ENCODE data around the gene PARVB.

Gene PARVB

DNA sequence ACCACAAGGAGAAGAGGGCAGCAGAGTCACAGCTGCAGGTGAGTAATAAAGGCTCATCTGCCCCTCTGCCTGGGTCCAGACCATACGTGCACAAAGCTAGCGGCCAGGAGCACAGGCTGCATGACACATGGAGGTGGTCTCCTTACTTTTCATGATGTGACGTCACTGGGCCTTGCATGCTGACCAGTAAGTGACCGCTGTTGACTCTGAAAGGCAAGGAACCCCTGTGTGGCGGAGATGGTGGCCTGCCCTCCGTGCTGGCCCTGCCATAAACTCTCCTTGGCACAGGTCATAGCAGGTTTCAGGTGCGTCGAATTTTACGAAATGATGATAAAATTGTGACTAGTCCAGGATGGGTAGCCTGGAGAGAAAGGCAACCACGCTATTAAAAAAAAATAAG, 149.1 kb downstream of the PARVB start:
- in situ Hi-C loops (cut with MboI; ENCODE audit: low sequenced_read_pairs): no loop called here

DNA sequence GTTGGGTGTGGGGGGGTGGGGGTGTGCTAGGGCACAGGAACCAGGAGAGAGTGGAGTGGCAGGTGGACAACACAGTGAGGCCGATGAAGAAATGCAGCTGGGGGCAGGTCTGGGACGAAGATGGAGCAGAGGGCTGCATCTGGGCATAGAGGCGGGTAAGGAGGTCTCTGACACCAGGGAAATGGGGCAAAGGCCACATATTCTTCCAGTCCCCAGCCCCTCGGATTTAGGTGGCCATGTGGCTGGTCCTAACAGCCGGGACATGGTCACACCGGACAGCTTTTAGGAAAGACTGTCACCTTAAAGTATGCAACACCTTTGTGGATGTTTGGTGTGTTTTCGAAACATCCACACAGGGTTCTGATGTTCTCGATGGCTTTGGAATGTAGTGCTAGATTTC, 151.6 kb downstream of the PARVB start:
- in situ Hi-C loops (cut with MboI; ENCODE audit: low sequenced_read_pairs): no loop called here

DNA sequence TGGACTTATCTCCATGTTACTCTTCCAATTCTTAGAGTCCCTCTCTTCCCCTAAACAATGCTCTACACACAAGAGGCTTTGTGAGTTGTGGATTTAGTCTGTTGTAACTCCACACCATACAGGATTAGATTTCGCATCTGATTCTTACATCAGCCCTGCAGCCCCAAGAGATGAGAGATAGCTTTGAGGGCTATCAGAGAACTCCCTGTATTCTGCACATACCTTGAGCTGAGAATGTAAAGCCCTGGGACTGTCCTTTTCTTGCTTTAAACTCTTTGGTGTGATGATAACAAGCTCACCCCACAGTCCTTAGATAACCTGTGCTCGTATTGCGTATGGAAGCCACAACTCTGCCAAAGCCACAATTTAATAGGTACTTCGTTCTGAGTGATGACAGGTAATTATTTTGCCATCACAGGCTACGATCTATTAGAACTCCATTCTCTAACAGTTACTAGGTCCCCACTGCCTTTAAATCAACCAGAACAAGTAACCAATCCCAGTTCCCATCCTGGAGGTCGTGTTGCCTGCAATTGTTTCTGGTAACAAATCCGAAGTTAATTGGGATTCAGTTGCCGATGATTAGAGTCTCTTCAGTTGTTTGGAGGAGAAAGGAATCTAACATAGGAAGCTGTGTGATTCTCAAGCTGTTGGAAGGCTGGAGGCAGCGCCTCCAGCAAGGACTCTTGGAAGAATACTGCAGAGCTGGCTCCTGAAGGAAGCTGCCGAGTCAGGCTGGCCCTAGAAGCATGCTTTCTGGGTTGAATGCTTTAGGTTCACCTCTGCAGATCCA, 155.3 kb downstream of the PARVB start:
- in situ Hi-C loops (cut with MboI; ENCODE audit: low sequenced_read_pairs): no loop called here

DNA sequence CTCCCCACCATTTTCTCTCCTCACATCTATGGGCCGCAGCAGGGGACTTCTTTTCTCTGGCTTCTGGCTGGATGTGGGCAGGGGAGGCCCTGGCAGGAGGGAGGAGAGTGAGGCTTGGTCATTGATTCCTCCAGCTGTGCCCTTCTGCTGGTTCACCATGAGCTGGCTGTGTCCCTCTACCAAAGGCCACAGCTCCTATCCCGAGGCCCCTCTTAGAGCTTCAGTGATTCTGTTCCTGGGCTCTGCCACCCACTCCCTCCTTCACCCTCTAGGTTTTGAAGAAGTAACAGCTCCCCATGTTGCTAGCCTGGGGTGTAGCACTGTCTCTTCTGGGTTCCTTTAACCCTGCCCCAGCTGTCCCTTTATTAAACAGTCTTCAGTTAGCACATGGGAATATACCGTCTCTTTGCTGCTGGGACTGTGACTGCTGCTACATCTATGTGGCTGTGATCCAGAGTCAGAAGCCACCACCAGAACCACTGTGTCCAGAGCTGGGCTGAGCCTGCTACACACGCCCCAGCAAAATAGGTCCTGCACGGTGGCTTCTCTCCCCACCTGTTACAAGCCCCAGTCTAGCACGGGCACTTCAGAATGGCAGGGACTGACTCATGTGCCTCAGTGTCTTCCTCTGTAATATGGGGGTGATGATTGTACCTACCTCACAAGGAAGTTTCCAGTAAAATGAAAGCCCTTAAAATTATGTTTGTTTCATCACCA, 156.0 kb downstream of the PARVB start:
- in situ Hi-C loops (cut with MboI; ENCODE audit: low sequenced_read_pairs): no loop called here

DNA sequence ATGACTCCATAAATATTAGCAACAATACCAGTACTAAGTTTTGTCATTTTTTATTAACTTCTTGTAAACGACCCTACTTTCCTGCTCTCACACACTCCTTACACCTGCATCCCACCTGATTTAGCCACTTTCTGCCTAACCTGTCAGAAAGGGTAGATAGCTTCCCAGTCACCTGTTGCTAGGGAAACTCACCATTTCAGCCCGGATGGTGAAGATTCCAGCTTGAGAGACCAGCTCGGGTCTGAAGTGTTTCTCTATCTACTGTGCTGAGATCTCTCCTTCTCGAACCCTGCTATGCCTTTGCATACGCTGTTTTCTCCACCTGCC, 156.6 kb downstream of the PARVB start, which contains the start of gene PARVG:
Gene PARVG (plus strand): TSS at position 220 of the 327 bp plus-strand sequence. CDS start 2,405 bp downstream, outside the sequence.
- in situ Hi-C loops (cut with MboI; ENCODE audit: low sequenced_read_pairs): no loop called here

DNA sequence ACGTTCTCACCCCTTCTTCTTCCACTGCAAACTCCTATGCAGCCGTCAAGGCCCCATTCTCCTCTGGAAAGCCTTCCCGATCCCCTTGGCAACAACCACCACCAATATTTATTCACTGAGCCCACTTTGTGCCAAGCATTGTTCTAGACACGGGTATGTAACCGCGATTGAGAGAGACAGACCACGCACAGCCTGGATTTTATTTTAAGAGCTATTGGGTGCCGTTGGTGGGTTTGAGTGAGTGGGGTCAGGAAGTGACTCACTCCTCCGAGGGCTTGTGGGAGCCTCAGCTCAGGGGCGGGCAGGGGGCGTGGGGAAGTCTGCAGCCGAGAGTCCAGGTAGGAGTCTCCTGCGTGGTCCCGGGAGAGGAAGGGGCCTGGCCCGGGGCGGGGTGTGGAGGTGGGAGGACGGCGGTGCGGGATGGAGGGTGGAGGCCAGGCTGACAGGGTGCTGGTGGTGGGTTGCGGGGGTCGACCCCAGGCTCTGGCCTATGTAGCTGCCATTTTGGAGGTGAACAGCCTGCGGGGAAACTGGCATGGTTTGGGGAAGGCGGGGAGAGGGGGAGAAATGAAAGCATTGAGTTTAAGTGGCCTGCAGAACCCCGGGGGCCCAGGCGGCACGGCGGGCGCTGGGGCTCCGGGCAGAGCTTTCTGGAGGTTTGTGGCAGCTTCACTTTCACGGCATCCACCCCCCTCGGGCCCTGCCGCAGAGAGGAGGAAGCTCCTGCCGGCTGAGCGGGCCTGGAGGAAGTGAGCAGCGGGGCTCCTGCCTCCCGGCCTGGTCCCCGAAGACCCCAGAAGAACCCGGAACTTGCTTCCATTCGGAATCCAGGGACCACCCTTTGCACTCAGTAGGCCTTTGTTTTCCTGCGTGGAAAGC, 157.2 kb downstream of the PARVB start:
- in situ Hi-C loops (cut with MboI; ENCODE audit: low sequenced_read_pairs): no loop called here

DNA sequence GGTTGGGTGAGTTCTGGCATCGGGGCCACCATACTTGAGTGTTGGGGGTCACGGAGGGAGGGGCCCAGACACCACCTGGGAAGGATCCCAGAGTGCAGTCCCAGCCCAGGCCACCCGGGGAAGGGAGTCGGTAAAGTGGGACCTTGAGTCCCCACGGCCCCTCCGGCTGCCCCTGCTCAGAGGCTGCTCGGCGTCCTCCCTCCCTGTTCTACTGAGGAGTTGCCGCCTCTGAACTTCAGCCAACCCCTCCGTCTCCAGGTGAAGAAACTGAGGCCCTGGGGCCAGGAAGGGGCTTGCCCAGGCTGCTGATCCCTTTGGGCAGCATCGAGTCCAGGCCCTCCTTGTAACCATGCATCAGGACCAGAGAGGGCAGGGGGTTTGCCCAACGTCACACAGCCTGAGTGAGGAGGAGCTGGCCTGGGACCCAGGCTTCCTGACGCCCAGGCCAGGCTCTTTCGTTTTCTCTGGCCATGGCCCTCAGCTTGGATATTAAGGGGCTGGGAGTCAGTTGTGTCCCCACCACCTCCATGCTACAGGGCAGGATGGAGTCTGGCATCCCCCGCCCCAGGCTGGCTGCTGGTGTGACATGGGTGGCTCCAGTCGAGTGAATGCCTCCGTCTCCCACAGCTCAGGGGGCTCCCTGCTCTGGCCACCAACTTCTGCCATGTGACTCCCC, 157.9 kb downstream of the PARVB start:
- in situ Hi-C loops (cut with MboI; ENCODE audit: low sequenced_read_pairs): no loop called here

DNA sequence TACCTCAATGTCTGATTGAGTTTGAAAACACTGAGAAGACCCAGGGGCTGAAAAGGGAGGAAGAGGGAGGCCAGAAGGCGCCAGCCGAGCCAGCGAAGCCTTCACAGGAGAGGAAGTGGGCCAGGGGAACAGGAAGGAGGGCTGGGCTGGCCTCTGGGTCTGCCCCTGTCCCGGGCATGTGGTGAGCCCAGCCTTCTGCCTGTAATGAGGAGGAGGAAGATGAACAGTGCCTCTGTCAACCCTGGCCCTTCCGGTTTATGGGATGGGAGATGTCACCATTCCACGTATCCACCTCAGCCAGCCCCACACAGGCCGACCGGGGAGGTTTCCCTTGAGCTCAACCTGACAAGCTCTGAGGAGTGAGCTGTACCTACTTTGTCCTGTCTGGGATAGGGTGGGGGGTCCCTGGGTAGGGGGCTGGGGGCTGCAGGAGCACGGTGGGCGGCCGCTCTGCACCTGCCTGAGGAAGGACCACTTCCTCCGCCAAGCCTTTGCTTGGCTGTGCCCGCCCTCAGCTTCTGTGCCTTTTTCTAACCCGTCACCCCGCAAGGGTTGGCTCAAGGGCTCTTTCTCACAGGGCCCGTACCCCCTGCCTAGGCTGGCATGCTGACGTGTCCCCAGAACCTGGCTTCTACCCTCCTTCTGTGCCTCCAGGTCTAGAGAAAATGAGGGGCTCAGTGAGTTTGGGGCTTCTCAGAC, 158.6 kb downstream of the PARVB start:
- in situ Hi-C loops (cut with MboI; ENCODE audit: low sequenced_read_pairs): no loop called here

DNA sequence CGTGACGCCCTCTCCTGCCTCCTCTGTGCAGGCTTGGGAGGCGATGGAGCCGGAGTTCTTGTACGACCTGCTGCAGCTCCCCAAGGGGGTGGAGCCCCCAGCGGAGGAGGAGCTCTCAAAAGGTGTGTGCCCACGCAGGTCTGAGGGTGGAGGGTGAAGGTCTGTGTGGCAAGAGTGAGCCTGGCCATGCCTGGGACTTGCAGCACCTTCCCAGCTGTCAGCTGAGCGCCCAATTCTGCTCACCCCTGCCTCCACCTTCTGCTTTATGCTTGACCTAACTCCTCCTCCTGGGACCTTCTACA, 159.1 kb downstream of the PARVB start:
- in situ Hi-C loops (cut with MboI; ENCODE audit: low sequenced_read_pairs): no loop called here

DNA sequence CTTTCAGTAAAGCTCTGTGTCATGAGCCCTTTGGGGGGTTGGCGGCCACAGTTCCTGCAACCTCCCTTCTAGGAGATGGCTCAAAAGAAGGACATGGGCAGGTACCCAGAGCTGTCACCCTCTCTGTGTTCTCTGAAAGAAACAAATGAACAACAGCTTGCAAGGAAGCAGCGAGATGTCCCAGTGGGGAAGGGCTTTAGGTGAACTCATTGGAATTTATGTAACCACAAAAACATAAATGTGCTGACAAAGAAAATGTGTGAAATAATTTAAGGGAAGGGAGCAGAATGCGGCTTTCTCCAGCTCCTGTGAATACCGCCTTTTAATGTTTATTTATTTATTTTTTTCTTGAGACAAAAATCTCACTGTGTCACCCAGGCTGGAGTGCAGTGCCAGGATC, 159.9 kb downstream of the PARVB start:
- in situ Hi-C loops (cut with MboI; ENCODE audit: low sequenced_read_pairs): no loop called here

DNA sequence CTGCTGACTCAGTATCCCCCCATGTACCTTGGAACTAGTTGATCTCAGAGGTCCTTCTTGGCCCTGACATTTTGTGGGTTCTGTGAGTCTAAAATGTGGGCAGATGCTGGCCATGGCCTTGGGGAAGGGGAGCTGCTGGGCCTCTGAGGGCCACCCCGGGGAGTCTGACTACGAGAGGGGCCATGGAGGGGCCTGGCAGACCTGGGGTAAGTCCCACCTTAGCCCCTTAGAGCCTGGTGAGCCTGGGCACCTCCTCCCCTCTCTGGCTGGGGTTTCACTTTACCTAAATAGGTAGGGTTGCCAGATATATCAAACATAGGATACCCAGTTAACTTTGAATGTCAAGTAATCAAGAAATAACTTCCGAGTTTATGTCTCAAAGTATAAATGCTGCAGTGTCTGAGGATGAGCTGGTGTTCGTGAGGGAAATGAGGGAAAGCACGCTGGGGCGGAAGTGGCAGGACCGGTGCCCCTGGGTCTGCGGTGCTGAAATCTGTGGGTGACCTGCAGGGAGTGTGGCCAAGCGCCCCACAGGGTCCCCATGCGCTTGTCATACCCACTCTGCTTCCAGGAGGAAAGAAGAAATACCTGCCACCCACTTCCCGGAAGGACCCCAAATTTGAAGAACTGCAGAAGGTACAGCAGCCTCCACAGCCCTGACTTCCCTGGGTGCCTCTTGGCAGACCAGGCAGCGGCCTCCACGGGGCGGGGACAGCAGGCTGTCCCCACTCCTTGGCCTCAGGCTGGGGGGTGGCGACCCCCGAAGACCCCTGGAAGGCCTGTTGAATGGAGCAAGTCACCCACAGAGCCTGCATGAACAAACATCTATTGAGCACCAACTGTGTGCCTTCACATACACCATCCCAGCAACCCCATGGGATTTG, 161.4 kb downstream of the PARVB start:
- in situ Hi-C loops (cut with MboI; ENCODE audit: low sequenced_read_pairs): no loop called here

DNA sequence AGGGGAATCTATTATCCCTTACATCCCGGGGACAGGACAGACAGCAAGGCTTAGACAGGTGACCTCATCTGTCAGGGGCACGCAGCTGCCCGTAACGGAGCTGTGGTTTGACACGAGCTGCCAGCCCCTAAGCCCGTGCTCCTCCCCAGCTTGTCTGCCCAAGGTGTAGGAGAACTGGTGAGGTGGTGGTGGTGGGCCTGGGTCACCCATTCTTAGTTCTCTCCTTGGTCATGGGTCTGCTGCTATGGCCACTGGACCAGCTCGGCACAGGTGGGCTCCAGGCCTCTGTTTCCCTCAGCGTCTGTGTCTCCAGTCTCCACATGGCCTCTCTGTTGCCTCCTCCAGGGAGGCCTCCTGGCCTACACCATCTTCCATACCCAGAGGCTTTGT, 162.0 kb downstream of the PARVB start:
- in situ Hi-C loops (cut with MboI; ENCODE audit: low sequenced_read_pairs): no loop called here

DNA sequence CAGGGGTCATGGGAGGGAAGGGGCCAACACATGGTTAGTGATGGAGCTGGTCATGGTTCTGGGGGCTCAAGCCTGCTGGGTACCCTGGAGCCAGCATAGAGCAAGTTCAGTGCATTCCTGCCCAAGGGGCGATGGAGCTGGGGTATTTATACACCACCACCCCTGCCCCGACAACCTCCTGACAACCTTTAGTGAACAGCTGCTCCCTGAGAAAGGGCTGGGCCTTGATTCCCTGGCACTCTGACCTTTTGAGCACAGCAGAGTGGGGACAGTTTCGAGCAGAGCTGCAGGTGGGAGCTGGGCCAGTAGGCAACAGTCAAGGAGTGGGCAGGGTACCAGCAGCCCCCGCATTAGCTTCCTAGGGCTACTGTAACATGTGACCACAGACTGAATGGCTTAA, 162.6 kb downstream of the PARVB start:
- in situ Hi-C loops (cut with MboI; ENCODE audit: low sequenced_read_pairs): no loop called here

DNA sequence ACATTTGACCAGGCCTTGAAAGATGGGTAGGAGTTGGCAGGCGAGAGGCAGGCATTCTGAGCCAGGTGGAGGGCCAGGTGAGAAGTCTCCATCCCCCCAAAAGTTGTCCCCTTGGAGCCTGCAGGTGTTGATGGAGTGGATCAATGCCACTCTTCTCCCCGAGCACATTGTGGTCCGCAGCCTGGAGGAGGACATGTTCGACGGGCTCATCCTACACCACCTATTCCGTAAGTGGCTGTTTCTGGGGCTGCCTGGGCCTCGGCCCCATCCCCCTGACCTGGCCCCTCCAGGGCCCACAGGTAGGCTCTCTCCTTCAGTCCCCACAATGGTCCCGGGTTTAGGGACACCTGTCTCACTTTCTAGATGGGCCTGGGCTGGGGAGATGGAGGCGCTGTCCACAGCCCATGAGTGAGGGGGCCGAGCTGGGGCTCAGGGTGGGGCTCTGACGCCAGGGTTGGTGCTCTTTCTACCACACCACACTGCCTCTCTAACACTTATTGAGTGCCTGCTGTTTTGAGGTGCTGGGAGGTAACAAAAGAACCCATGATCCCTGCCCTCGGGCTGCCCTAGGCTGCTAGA, 163.6 kb downstream of the PARVB start:
- in situ Hi-C loops (cut with MboI; ENCODE audit: low sequenced_read_pairs): no loop called here

DNA sequence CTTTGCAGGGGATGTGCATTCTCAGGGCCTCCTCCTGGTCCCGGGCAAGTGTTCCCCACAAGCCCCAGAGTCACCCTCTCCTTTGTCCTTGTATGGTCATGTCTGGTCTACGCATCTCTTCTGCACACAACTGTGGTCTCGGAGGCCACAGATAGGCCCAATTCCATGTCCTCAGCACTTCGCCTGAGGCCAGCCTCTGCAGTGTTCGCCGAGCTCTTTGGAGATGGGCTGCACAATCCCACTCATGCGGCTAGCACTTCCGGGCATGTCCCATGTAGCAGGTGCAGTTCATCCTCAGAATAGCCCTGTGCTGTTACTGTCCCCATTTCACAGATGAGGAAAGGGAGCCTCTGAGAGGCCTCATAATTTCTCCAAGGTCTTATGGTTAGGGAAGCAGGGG, 164.2 kb downstream of the PARVB start:
- in situ Hi-C loops (cut with MboI; ENCODE audit: low sequenced_read_pairs): no loop called here

DNA sequence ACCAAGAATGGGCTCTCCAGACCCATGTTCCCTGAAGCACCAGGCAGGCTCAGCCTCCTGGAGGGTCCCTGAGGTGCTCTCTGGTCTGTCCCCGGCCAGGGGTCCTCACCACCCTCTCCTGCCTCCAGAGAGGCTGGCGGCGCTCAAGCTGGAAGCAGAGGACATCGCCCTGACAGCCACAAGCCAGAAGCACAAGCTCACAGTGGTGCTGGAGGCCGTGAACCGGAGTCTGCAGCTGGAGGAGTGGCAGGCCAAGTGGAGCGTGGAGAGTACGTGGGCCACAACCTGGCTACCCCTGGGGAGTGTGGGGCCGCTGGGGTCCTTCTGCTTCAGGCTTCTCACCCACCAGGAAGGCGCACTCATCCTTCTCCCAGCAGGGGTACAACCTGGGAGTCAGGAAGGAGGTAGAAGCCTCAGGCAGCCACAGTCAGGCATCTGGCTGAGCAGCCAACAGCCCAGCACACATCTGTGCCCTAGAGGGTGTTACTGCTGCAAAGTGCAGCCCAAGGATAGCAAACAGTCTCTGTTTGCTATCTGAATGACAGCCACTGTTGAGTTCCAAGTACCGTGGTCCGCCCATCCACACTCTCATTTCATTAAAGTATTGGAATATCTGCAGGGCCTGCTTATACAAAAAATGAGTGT, 165.0 kb downstream of the PARVB start:
- in situ Hi-C loops (cut with MboI; ENCODE audit: low sequenced_read_pairs): no loop called here

DNA sequence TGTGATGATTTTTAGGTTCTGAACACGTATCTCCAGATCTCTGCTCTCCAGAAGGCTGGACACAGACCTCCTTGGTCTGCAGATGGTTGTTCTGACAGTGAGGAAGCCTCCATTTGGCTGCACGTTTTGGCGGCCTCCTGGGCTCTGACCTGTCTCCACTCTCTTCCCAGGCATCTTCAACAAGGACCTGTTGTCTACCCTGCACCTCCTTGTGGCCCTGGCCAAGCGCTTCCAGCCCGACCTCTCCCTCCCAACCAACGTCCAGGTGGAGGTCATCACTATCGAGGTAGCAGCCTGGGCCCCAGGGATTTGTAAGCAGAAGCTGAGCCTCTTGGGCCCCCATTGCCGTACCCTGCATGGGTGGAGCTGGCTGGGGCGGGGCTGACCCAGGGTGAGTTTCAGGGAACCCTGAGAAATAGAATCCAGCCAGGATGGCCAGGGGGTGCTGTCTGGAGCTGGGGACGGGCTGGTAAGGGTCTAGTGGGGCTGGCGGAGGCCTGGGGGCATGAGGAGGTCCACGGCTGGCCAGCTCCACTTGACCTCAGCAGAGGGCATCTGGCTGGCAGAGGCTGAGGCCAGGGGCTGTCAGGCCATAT, 166.4 kb downstream of the PARVB start:
- in situ Hi-C loops (cut with MboI; ENCODE audit: low sequenced_read_pairs): no loop called here

DNA sequence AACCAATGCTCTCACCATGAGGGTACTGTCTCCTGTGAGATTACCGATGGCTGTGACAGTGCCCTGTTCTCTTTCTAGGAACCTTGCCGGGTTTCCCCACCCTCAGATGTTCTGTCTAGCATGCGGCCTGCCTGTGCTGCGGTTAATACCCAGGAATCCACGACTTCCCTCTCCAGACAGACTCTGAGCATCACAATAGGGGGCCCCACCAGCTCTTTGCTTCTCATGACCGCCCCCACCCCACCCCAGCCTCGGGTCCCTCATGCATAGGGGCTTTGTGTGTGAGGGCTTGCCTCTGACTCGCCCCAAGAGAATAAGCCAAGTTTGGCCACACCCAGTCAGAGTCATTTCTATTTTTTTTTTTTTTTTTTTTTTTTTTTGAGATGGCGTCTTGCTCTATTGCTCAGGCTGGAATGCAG, 166.9 kb downstream of the PARVB start:
- in situ Hi-C loops (cut with MboI; ENCODE audit: low sequenced_read_pairs): no loop called here

Data from HL-60/S4 (cell line).